Osteoblast (primary cell): ENCODE results near the gene PLTP. TPM values are rescaled to one million over a fixed set of nuclear protein-coding genes. Genes with fewer than 3 reads are reported as not detected.

Experiments
- DNase-seq: peaks from one replicate; pipeline ENCODE4 v3.0.0; 2011; ENCODE audit warnings: low spot score, mixed read lengths; ENCODE audit not compliant: insufficient read length; ENCODE audit errors: missing footprints
- H2AFZ ChIP-seq: 2 replicates; pipeline ENCODE4 v1.6.0; 2011; ENCODE audit warnings: mild to moderate bottlenecking, low read length
- H3K27ac ChIP-seq: 2 replicates; pipeline ENCODE4 v1.5.1; 2011; ENCODE audit warnings: mild to moderate bottlenecking, low read depth, low read length, moderate library complexity
- H3K27me3 ChIP-seq: 2 replicates; pipeline ENCODE4 v1.6.0; 2012; ENCODE audit warnings: mild to moderate bottlenecking, control low read depth, inconsistent platforms, low read length, moderate library complexity; ENCODE audit not compliant: insufficient read depth
- H3K36me3 ChIP-seq: 2 replicates; pipeline ENCODE4 v1.5.1; 2011; ENCODE audit warnings: mild to moderate bottlenecking, low read length, control low read depth, moderate library complexity; ENCODE audit not compliant: insufficient read depth
- H3K4me1 ChIP-seq: 2 replicates; pipeline ENCODE4 v1.5.1; 2011; ENCODE audit warnings: mild to moderate bottlenecking, low read length, control low read depth, moderate library complexity; ENCODE audit not compliant: insufficient read depth
- H3K4me2 ChIP-seq: 2 replicates; pipeline ENCODE4 v1.6.0; 2011; ENCODE audit warnings: mild to moderate bottlenecking, low read length; ENCODE audit not compliant: insufficient read depth
- H3K4me3 ChIP-seq: fragments of 200-600 bp; sonication (generic); 3 replicates; pipeline ENCODE4 v1.5.1; 2012; ENCODE audit warnings: mild to moderate bottlenecking, low read length, inconsistent platforms; ENCODE audit not compliant: insufficient read depth
- H3K79me2 ChIP-seq: 2 replicates; pipeline ENCODE4 v1.6.0; 2012; ENCODE audit warnings: mild to moderate bottlenecking, low read length, control low read depth, inconsistent platforms; ENCODE audit not compliant: insufficient read depth
- H3K9me3 ChIP-seq: 2 replicates; pipeline ENCODE4 v1.5.1; 2011; ENCODE audit warnings: low read depth, low read length, control low read depth
- H4K20me1 ChIP-seq: 2 replicates; pipeline ENCODE4 v1.6.0; 2012; ENCODE audit warnings: mild to moderate bottlenecking, low read length, control low read depth; ENCODE audit not compliant: insufficient read depth
- total RNA-seq: library from RNA; depleted of rRNA; stranded (reverse); fragments of >200 nt; gene quantifications from 2 replicates; pipeline ENCODE4 v1.2.3, GENCODE V29; 2012
- TF ChIP-seq, protein P1 (sequence below): IDR thresholded peaks from 2 replicates; pipeline ENCODE4 v1.5.1; 2011; ENCODE audit warnings: mild to moderate bottlenecking, low read depth, low read length, moderate library complexity; ENCODE audit errors: extremely low read depth

PLTP gene
- total RNA-seq, 1 donor, result 21.7 TPM

DNA sequence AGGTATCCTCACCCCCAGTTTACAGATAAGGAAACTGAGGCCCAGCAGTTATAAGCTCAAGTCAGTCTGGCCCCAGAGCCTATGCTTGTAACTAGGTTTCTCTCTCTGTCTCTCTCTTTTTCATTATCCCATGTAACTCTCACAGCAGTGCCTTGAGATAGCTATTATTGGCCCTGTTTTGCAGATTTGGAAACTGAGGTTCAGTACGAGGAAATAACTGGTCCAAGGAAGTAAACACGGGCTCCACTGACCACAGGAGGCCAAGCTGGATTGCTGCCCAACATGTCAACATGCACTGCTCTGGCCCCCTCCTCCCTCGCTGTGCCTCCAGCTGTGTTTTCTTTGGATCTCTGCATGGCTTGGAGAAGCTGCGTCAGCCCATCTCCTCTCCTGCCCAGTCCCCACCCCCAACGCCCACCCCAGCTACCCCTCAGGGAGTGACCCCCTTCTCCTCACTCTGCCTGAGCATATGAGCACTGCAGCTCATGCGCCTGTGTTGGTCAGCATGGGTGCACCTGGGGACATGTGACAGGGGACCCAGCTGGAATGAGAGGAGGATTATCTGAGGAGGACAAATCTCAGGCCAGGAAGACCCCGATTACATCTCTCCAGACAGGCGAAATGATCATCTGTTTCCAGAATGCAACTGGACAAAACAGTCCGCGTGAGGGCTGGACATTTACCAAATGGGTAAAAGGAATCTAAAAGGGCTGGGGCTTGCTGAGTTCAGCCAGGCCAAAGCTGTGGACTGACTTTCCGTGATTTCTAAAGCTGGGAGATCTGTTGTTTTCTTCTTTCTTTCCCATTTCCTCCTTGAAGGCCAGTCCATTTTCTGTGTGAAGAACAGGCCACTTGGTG lies 7.8 kb upstream of the PLTP start:
- DNase-seq, result peak; percentile 47
- no peaks in the 10 kb centered on the region for H3K9me3 ChIP-seq
- no peak overlapping the region for H3K4me3 ChIP-seq
- peak overlapping the region; percentile 58 for H2AFZ ChIP-seq
- peaks cover 33% of the 10 kb centered on the region for H3K4me1 ChIP-seq
- H3K27ac ChIP-seq, result peak overlapping the region; percentile 3
- no peaks in the 10 kb centered on the region for H4K20me1 ChIP-seq
- no peaks in the 10 kb centered on the region for H3K27me3 ChIP-seq
- H3K36me3 ChIP-seq, result no peaks in the 10 kb centered on the region
- TF ChIP-seq, protein P1, sequence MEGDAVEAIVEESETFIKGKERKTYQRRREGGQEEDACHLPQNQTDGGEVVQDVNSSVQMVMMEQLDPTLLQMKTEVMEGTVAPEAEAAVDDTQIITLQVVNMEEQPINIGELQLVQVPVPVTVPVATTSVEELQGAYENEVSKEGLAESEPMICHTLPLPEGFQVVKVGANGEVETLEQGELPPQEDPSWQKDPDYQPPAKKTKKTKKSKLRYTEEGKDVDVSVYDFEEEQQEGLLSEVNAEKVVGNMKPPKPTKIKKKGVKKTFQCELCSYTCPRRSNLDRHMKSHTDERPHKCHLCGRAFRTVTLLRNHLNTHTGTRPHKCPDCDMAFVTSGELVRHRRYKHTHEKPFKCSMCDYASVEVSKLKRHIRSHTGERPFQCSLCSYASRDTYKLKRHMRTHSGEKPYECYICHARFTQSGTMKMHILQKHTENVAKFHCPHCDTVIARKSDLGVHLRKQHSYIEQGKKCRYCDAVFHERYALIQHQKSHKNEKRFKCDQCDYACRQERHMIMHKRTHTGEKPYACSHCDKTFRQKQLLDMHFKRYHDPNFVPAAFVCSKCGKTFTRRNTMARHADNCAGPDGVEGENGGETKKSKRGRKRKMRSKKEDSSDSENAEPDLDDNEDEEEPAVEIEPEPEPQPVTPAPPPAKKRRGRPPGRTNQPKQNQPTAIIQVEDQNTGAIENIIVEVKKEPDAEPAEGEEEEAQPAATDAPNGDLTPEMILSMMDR, result no peak
- H3K4me2 ChIP-seq, result peak overlapping the region; percentile 20
- no peaks in the 10 kb centered on the region for H3K79me2 ChIP-seq

DNA sequence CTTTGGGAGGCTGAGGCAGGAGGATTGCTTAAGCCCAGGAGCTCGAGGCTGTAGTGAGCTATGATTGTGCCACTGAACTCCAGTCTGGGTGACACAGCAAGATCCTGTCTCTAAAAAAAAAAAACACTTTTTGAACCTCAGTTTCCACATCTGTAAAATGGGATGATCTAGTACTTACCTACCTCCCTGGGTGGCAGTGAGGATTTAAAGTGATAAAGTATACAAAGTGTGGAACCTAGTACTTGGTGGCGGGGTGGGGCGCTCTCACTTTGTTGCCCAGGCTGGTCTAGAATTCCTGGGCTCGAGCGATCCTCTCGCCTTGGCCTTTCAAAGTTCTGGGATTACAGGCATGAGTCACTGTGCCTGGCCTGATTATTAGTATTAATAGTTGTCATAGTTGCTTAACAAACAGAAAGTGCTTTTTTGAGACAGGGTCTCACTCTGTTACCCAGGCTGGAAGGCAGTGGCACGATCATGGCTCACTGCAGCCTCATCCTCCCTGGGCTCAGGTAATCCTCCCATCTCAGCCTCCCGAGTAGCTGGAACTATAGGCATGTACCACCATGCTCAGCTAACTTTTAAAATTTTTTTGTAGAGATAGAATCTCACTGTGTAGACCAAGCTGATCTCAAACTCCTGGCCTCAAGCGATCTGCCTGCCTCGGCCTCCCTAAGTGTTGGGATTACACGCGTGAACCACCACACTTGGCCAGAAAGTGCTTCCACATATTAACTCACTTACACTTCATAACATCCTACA lies 7.0 kb upstream of the PLTP start:
- TF ChIP-seq, protein P1, result no peak
- H3K79me2 ChIP-seq, result no peaks in the 10 kb centered on the region
- no peaks in the 10 kb centered on the region for H3K27me3 ChIP-seq
- peaks cover 27% of the 10 kb centered on the region for H3K4me1 ChIP-seq
- H4K20me1 ChIP-seq, result no peaks in the 10 kb centered on the region
- no peaks in the 10 kb centered on the region for H3K9me3 ChIP-seq
- H3K4me2 ChIP-seq, result no peak overlapping the region
- H3K36me3 ChIP-seq, result no peaks in the 10 kb centered on the region
- no peak overlapping the region for H3K4me3 ChIP-seq
- DNase-seq, result no peak
- H3K27ac ChIP-seq, result no peak overlapping the region
- no peak overlapping the region for H2AFZ ChIP-seq

DNA sequence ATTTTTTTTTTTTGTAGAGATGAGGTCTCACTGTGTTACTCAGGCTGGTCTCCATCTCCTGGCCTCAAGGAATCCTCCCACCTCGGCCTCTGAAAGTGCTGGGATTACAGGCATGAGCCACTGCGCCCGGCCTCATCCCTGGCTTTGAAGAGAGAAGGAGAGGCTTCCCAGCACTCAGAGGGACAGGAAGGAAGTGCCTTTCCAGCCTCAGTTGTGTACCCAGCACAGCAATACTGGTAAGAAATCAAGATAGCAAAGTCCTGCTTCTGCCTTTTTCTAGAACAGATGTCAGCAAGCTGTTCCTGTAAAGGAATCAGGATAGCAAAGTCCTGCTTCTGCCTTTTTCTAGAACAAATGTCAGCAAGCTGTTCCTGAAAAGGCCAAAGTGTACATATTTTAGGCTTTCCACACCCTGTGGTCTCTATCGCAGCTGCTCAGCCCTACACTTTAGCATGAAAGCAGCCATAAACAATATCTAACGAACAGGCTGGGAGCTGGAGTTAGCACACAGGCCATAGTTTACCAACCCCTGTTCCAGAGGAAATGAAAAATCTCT lies 6.3 kb upstream of the PLTP start:
- H3K36me3 ChIP-seq, result no peaks in the 10 kb centered on the region
- H4K20me1 ChIP-seq, result no peaks in the 10 kb centered on the region
- H3K9me3 ChIP-seq, result no peaks in the 10 kb centered on the region
- H3K4me2 ChIP-seq, result peak overlapping the region; percentile 16
- no peak for DNase-seq
- H3K79me2 ChIP-seq, result no peaks in the 10 kb centered on the region
- H3K27ac ChIP-seq, result peak overlapping the region; percentile 22
- no peaks in the 10 kb centered on the region for H3K27me3 ChIP-seq
- peaks cover 27% of the 10 kb centered on the region for H3K4me1 ChIP-seq
- H2AFZ ChIP-seq, result peak overlapping the region; percentile 68
- TF ChIP-seq, protein P1, result no peak
- no peak overlapping the region for H3K4me3 ChIP-seq

DNA sequence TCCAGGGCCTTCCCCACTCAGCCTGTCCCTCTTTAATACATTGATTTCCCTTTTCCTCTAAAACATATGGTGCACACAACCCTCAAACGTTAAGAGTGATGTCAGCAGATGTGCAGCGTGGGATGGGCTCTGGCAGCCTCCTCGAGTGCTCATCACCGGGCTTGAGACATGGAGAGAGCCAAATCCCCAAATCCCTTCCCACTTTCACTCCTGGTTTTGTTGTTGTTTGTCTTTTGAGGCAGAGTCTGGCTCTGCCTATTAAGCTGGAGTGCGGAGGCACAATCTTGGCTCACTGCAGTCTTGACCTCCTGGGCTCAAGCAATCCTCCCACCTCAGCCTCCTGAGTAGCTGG lies 5.8 kb upstream of the PLTP start:
- TF ChIP-seq, protein P1, result no peak
- peak; percentile 49 for DNase-seq
- peak overlapping the region; percentile 16 for H3K4me2 ChIP-seq
- no peak overlapping the region for H3K4me3 ChIP-seq
- H3K4me1 ChIP-seq, result peaks cover 27% of the 10 kb centered on the region
- no peaks in the 10 kb centered on the region for H4K20me1 ChIP-seq
- H3K27ac ChIP-seq, result peak overlapping the region; percentile 22
- no peaks in the 10 kb centered on the region for H3K79me2 ChIP-seq
- peak overlapping the region; percentile 14 for H2AFZ ChIP-seq
- no peaks in the 10 kb centered on the region for H3K9me3 ChIP-seq
- H3K36me3 ChIP-seq, result no peaks in the 10 kb centered on the region
- no peaks in the 10 kb centered on the region for H3K27me3 ChIP-seq
